ENCODE results near the gene PIH1D1.

Gene PIH1D1

GRCh38 chr19:49435670-49436069, 15.9 kb downstream of the PIH1D1 start (continued):
- no peak for TF ChIP-seq RBAK (tag by site-specific recombination; IDR thresholded peaks at IDR 0.05)
- no peak for TF ChIP-seq ZNF214 (tag by site-specific recombination; IDR thresholded peaks at IDR 0.05; ENCODE audit: borderline replicate concordance)
- no peak for TF ChIP-seq ZBTB7A (tag by site-specific recombination; IDR thresholded peaks at IDR 0.05; ENCODE audit: low read depth)
- TF ChIP-seq ZNF792 (tag by site-specific recombination; IDR thresholded peaks at IDR 0.05), result no peak

GRCh38 chr19:49434907-49435583, 16.6 kb downstream of the PIH1D1 start:
- Histone ChIP-seq H3K4me3 (ENCODE audit: low read depth, low read length) (no peak overlapping the region), H3K36me3 (ENCODE audit: control insufficient read depth in 2 of 2, insufficient read depth in 1 of 2, low read length in 2 of 2) (no peaks in the 10 kb centered on the region), H3K27ac (ENCODE audit: extremely low read depth, low read depth, low read length) (no peak overlapping the region), H3K4me1 (ENCODE audit: control insufficient read depth, insufficient read depth, low read length) (no peaks in the 10 kb centered on the region), H3K9me3 (ENCODE audit: control insufficient read depth, insufficient read depth, low read depth, low read length) (no peaks in the 10 kb centered on the region)
- POLR2A ChIA-PET, result interaction anchor here (1.3 kb wide), 1 partner anchor 18 kb away, joined by 3 read pairs; the partner anchor contains the start of gene ALDH16A1
- TF ChIP-seq KLF8 (tag by site-specific recombination; IDR thresholded peaks at IDR 0.05) (0 out of 2 replicates have a peak, but pooled peaks have one; percentile 49), ZNF2 (tag by site-specific recombination; IDR thresholded peaks at IDR 0.05) (no peak), ZFHX2 (tag by site-specific recombination; conservative IDR thresholded peaks at IDR 0.05) (peak; percentile 54), KLF9 (tag by site-specific recombination; IDR thresholded peaks at IDR 0.05; ENCODE audit: low read depth) (0 out of 2 replicates have a peak, but pooled peaks have one; percentile 35), EGR2 (tag by site-specific recombination; IDR thresholded peaks at IDR 0.05; ENCODE audit: low read depth) (0 out of 2 replicates have a peak, but pooled peaks have one; percentile 33), ZNF10 (tag by site-specific recombination; IDR thresholded peaks at IDR 0.05) (no peak), KLF1 (tag by site-specific recombination; IDR thresholded peaks at IDR 0.05) (peak; percentile 86), SP2 (tag by site-specific recombination; IDR thresholded peaks at IDR 0.05) (peak; percentile 73)
- CTCF ChIA-PET, result interaction anchor here (1.0 to 1.2 kb wide), 2 partner anchors 11 to 17 kb away, joined by 3 to 4 read pairs; no protein-coding TSS in a partner anchor

GRCh38 chr19:49433240-49433901, 18.2 kb downstream of the PIH1D1 start:
- H3K9me3 ChIP-seq (ENCODE audit: control insufficient read depth, insufficient read depth, low read depth, low read length), result no peaks in the 10 kb centered on the region
- no peak overlapping the region for H3K27ac ChIP-seq (ENCODE audit: extremely low read depth, low read depth, low read length)
- ChIA-PET POLR2A (interaction anchor here (0.5 kb wide), 1 partner anchor 51 kb away, joined by 10 read pairs; no protein-coding TSS in a partner anchor), CTCF (interaction anchor here (0.6 to 0.7 kb wide), 2 partner anchors 16 to 591 kb away, joined by 3 read pairs; no protein-coding TSS in a partner anchor)
- no peaks in the 10 kb centered on the region for H3K4me1 ChIP-seq (ENCODE audit: control insufficient read depth, insufficient read depth, low read length)
- no peaks in the 10 kb centered on the region for H3K36me3 ChIP-seq (ENCODE audit: control insufficient read depth in 2 of 2, insufficient read depth in 1 of 2, low read length in 2 of 2)
- TF ChIP-seq ZNF157 (tag by site-specific recombination; IDR thresholded peaks at IDR 0.05), result no peak
- no peak for TF ChIP-seq ZNF513 (tag by site-specific recombination; IDR thresholded peaks at IDR 0.05)
- no peak for TF ChIP-seq ZBTB44 (tag by site-specific recombination; IDR thresholded peaks at IDR 0.05)
- TF ChIP-seq ZIC2 (tag by site-specific recombination; IDR thresholded peaks at IDR 0.05), result no peak
- TF ChIP-seq ZFP69B (tag by site-specific recombination; IDR thresholded peaks at IDR 0.05), result no peak
- no peak for TF ChIP-seq ZNF558 (tag by site-specific recombination; IDR thresholded peaks at IDR 0.05)
- no peak for TF ChIP-seq ZNF785 (tag by site-specific recombination; IDR thresholded peaks at IDR 0.05)
- no peak for TF ChIP-seq ZNF473 (tag by site-specific recombination; IDR thresholded peaks at IDR 0.05)
- no peak overlapping the region for H3K4me3 ChIP-seq (ENCODE audit: low read depth, low read length)
